Breast epithelium (tissue), 3 donors: ENCODE data around the gene S1PR4.

Experiments
- CTCF ChIP-seq, 3 donors: fragments of 450-650 bp; IDR thresholded peaks; one replicate each; pipeline ENCODE4 v1.5.1; 2016 to 2017; ENCODE audit warnings: antibody characterized with exemption in 3 of 3, mild to moderate bottlenecking in 3 of 3, moderate library complexity in 3 of 3
- POLR2AphosphoS5 ChIP-seq, 3 donors: sonication (generic); formaldehyde crosslinking; IDR thresholded peaks; one replicate each; pipeline ENCODE4 v1.6.1; 2017; ENCODE audit warnings: antibody characterized with exemption in 3 of 3

- TF ChIP-seq CTCF (IDR thresholded peaks at IDR 0.05) (no peak), POLR2AphosphoS5 (IDR thresholded peaks at IDR 0.05) (no peak)
Measured at GRCh38 chr19:3190470-3190770, 11.9 kb downstream of the S1PR4 start.
